ENCODE data around the gene C8A. TPM values are rescaled to one million over a fixed set of nuclear protein-coding genes. Genes with fewer than 3 reads are reported as not detected.

The C8A gene
- total RNA-seq, 1 experiment from 2014 or later, result not detected

GRCh38 chr1:56964349-56965017 lies 109.9 kb downstream of the C8A start:
- no peaks in the 10 kb centered on the region for H3K36me3 Mint-ChIP-seq (ENCODE audit: insufficient read depth in 1 of 3, low read depth in 3 of 3)

More at GRCh38 chr1:56964349-56965017, 109.9 kb downstream of the C8A start:
- Histone ChIP-seq H3K14ac (ENCODE audit: insufficient read depth, low read length) (peak overlapping the region; percentile 54), H3K4me2 (ENCODE audit: insufficient read depth, insufficient read length, low read length) (no peak overlapping the region), H2BK12ac (ENCODE audit: insufficient read length, low read depth, low read length) (no peak overlapping the region), H2AFZ (ENCODE audit: low read length) (no peak overlapping the region), H3K4me1 (ENCODE audit: insufficient read depth, low read length) (no peaks in the 10 kb centered on the region), H3K9me3 (ENCODE audit: control insufficient read depth, low read depth, low read length) (no peaks in the 10 kb centered on the region), H2BK120ac (ENCODE audit: low read depth, low read length, poor library complexity, severe bottlenecking) (no peak overlapping the region), H3K27me3 (ENCODE audit: insufficient read depth, low read length) (no peaks in the 10 kb centered on the region), H3K4ac (ENCODE audit: low read depth, low read length) (no peak overlapping the region), H3K9ac (ENCODE audit: extremely low read depth, insufficient read length, low read length) (no peak overlapping the region), H4K20me1 (ENCODE audit: control insufficient read depth, insufficient read depth, insufficient read length) (no peaks in the 10 kb centered on the region), H2BK20ac (ENCODE audit: low read depth, low read length, poor library complexity, severe bottlenecking) (no peak overlapping the region), H2AK5ac (ENCODE audit: insufficient read length, low read length) (no peak overlapping the region), H4K8ac (replicated peaks; ENCODE audit: insufficient read length, low read depth, low read length) (no peak overlapping the region), H2BK15ac (ENCODE audit: low read depth, low read length) (no peak overlapping the region), H4K5ac (ENCODE audit: insufficient read length, low read depth, low read length) (no peak overlapping the region), H3K79me1 (ENCODE audit: insufficient read depth, low read depth, low read length, poor library complexity, severe bottlenecking) (no peaks in the 10 kb centered on the region), H3K18ac (ENCODE audit: insufficient read length, low read depth, low read length) (no peak overlapping the region), H3T11ph (ENCODE audit: low read length) (no peak overlapping the region), H3K27ac (ENCODE audit: insufficient read length, low read depth, low read length) (no peak overlapping the region), H3K56ac (ENCODE audit: insufficient read length, low read depth, low read length) (no peak overlapping the region), H3K23ac (ENCODE audit: insufficient read length, low read depth, low read length) (no peak overlapping the region), H2BK5ac (ENCODE audit: insufficient read length, low read length) (no peak overlapping the region), H3K23me2 (ENCODE audit: insufficient read length, low read depth, low read length, poor library complexity, severe bottlenecking) (no peaks in the 10 kb centered on the region), H4K91ac (ENCODE audit: insufficient read length, low read depth, low read length) (no peak overlapping the region), H3K79me2 (ENCODE audit: insufficient read depth, low read length) (no peaks in the 10 kb centered on the region)
- DNase-seq, result no peak
- Mint-ChIP-seq H3K4me3 (no peak overlapping the region), H3K4me1 (0 out of 4 replicates have a peak, but pooled peaks cover 0 to 5% of the 10 kb centered on the region in 2 experiments), H3K9me3 (no peaks in the 10 kb centered on the region), H3K27ac (peak overlapping the region in 1 of 3 experiments; percentile 3; a peak in 1 of 7 replicates), H3K27me3 (ENCODE audit: low read depth) (peaks cover 2% of the 10 kb centered on the region; the same call in 1 of the 2 replicates)
- WGBS (ENCODE audit: extremely low coverage, insufficient read length, low lambda C conversion rate), result no CpG with 5 or more reads among the region's 9 CpGs
- TF ChIP-seq CTCF (conservative IDR thresholded peaks at IDR 0.05), result no peak

Data from H9 (cell line).